Measurements from ENCODE around the gene PKP4.

PKP4 gene

DNA sequence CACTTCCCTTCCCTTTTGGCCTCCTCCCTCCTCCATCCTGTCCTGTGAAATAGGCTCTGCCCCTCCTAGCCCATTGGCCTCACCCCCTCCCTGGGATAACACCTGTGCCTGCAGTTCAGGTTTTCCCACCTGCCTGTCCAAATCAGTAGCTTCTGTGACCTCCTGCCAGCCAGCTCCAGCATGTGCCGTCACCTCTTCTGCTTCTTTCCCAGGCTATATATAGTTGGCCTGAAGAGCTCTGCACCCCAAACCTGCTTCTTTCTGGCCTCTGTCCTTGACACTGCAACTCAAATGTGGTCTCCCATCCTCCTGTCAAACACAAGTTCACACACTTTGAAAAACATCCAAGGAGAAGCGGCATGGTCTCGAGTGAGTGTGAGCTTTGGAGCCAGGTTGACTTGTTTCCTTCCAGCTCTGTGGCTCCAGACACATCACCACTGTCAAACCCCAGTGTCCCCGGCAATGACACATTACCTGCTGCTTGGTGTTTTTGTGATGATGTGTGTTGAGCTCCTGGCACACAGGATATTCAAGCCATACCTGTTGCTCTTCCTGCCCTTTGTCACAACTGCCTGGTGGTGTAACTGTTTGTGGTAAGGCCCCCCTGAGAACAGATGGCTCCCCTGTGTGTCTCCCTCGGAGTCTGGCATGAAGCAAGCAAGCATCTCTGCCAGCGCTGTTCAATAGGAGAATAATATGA, 194.8 kb downstream of the PKP4 start:
- DNase-seq (ENCODE audit: low read depth in 2 of 2): no peak

DNA sequence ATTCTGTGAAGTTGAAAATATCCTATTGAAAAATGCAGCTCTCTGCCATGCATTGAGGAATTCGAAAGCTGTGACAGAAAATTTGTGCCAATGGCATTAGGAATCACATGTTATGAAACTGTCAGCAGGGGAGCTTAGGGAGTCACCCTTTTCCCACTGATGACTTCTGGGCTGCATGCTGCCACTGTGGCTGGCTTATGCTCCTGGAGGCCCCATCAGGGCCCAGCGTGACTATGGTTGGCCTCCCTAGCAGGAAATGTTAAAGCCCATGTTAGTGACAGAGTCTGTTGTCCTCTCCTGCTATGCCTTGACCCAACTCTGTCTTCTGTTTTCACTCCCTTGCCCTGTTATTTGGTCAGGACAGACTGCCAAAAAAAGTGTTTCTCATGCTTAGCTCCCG, 198.9 kb downstream of the PKP4 start:
- DNase-seq (ENCODE audit: low read depth in 2 of 2): no peak

DNA sequence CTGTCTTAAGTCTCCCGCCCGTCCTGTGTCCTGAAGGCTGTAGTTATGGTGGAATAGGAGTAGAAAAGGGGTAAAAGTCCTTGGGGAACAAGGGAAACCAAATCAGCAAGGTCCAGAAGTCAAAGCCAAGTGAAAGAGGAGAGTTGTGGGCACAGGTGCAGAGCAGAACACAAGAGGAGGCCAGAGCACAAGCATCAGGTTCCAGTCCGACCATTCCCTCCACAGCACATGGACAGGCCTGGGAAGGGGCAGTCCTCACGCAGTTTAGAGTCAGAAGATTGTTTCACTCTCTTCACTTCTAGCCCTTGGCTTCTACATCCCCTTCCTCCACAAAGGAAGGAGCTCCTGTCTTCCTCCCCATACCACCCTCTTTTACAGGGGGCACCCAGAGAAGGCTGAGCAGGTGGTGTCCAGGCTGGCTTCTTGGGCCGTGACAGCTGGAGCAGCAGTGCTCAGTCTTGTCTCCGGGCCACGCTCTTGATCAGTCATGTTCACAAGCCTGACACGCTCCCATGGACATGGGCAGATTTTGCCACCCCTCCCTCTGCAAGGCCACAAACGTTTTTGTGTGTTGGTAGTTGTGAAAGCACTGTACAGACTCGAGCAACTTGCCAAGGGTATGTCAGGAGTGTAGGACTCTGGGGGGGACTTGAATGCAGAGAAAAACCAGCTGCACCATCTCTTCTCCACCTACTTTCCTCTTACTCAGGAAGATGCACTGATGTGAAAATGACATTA, 199.9 kb downstream of the PKP4 start:
- no peak for DNase-seq (ENCODE audit: low read depth in 2 of 2)

DNA sequence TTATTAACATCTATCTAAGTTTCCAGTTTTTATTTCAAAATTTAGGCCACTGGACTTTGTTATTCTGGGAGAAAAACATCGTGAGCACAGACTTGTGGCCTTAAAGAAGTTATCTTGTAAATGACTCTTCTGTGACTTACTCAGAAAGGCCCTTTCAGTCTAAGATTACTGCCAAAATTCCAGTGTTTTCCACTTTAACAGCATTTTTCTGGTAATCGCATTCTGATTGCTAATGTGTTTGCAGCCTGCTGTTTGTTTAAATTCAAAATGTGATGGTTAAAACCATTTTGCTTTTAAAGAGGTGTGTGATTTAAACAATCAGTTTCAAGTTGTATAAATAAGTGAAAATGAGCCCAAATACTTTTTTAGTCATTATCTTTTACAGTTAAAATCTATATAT, 201.6 kb downstream of the PKP4 start:
- DNase-seq (ENCODE audit: low read depth in 2 of 2): no peak

GRCh38 chr2:158659483-158659882, 202.7 kb downstream of the PKP4 start:
- no peak for DNase-seq (ENCODE audit: low read depth in 2 of 2)

DNA sequence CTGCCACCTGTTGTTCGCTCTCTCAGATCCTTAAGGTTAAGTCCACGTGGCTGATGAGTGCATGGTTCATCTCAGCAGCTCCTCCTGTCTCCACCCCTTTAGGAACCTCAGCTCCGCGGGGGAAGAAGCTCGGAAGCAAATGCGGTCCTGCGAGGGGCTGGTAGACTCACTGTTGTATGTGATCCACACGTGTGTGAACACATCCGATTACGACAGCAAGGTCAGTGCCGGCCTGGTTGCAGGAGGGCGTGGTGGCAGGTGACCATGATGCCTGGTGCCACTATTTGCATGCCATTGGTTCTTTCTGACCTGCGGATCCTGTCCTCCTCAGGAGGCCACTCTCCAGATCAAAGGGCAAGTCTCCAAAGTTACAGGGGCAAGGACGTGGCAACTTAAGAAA, 204.5 kb downstream of the PKP4 start:
- no peak for DNase-seq (ENCODE audit: low read depth in 2 of 2)

- DNase-seq (ENCODE audit: low read depth in 2 of 2): no peak
Measured at GRCh38 chr2:158662421-158662820, 205.7 kb downstream of the PKP4 start.

DNA sequence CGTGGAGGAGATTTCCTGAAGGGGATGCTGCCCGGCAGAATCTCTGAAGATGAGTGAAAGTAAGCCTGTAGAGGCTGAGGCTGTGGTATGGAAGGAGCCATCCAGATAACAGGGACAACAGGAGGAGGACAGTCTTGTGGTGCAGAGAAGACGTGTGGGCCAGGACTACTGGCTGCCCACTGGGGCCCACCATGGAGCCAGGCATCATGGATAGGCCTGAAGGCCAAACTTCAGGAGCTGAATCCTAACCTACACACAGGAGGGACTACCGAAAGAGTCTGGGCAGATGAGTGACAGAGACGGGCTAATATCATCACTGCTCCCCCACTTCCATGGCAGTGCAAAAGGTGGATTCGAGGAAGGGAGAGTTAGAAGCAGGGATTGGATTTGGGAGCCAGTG, 207.0 kb downstream of the PKP4 start:
- DNase-seq (ENCODE audit: low read depth in 2 of 2): no peak

DNA sequence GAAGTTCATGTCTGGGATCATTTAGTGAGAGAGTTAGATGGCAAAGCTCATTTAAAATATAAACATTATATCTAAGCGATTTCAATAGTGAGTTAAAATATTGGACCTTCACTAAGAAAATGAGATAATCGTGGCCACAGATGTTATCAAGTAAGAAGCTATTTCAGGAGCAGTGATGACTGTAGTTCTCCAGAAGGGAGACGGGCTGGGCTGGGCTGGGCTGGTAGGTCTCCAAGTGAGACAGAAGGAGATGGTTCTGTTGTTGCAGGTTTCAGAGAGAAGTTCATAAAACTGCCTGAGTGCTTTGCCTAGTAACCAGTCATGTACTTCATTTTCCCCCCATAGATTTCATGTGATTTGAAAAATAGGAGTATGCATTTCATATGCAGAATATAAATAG, 208.2 kb downstream of the PKP4 start:
- DNase-seq (ENCODE audit: low read depth in 2 of 2): no peak

GRCh38 chr2:158665536-158666302, 209.0 kb downstream of the PKP4 start:
- no peak for DNase-seq (ENCODE audit: low read depth in 2 of 2)

GRCh38 chr2:158666969-158667368, 210.2 kb downstream of the PKP4 start:
- DNase-seq (ENCODE audit: low read depth in 2 of 2): no peak

DNA sequence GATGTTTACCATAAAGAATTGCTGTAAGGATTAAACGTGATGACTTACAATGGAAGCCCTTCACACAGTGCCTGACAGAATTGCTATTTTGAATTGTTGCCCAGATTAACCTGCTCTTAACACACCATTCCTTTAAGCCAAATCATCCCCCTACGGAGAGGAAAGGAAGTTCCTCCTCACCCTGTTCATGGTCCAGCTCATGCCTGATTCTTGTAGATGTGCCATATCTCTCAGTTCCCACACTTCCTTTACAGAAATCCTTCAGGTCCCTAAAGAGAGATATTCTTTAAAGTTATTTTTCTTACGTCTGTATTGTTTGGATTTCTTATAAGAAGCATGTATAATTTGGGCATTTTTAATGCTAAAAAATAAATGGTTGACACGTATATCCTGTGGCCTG, 210.8 kb downstream of the PKP4 start:
- no peak for DNase-seq (ENCODE audit: low read depth in 2 of 2)

DNA sequence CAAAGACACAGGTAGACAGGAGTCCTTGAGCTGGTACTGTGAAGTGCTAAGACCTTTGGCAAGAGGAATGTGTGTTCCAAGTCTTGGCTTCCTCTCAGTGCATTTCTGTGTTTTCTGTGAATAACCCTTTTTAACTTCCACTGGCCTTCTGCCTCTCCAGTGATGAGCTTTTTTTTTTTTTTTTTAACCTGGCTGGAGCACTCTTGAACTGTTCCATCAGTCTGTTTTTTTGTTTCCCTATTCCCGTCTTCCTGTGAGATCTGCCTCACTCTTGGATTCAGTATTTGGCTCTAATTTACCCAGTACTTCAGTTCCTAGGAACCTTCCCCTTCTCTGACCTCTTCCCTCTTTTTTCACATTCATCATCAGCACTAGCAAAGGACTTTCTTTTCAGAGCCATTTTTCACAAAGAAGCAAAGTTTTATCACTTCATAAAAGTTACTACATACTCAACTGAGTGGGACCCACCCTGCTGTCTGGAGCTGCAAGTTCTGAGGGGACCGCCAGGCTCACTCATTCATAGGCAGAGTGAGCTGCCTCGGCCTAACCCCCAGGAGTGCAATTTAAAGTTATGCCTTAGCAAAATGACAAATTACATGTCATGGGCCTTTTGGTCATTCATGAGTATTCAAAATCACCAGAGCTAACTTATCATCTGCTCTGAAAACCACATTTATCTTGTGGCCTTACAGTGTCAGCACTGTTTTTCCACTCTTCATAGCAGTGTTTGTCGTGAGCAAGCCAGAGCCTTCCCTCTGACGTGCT, 211.4 kb downstream of the PKP4 start:
- no peak for DNase-seq (ENCODE audit: low read depth in 2 of 2)

DNA sequence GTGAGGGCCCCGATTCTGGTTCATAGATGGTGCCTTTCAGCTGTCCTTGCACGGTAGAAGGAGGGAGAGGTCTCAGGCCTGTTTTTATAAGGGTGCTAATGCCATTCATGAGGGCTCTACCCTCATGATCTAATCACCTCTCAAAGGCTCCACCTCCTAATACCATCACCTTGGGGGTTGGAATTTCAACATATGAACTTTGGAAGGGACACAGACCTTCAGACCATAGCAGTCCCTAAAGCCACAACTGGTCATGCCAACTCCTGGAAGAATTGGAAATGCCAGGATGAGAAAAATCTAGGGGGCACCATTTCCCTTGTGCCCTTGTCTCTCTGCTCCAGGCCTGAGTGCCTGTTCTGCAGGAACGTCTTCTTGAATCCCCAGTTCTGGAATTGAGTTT, 213.5 kb downstream of the PKP4 start:
- no peak for DNase-seq (ENCODE audit: low read depth in 2 of 2)

DNA sequence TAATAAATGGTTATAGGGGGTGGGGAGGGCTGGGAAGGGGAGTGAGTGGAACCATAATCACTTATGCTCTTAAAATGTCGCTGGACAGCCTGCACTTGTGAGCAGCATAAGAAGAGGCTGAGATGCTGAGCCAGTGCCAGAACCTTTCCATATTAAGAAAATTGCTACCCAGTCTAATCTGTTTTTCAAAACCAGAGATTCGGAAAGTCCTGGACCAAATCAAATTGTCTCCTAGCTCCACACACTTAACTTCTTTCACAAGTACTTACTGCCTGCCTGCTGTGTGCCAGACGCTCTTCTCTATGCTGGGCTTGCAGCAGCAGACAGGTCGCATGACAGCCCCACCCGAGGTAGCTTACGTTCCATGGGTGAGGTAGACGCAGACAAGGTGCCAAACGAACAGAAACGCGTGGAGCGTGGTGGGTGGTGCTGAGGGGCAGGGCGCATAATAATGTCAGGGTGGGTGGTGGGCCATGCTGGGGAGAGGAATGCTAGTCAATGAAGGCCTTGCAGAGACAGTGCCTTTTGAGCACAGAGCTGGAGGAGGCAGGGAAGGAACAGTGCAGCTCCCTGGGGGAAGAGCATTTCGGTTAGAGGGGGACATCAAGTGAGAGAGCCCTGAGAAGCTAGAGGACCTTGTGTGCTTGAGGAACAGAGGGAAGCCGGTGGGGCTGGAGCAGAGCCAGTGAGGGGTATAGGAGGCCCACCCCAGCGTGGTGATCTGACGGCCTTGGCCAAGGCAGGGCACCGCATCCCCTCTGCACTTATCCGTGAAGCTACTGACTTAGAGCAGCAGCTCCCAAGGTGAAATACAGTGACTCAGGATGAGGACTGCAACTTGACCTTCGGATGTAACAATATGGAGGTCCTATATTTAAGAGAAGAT, 214.9 kb downstream of the PKP4 start:
- DNase-seq (ENCODE audit: low read depth in 2 of 2): no peak

- DNase-seq (ENCODE audit: low read depth in 2 of 2): no peak
Measured at GRCh38 chr2:158676295-158676694, 219.5 kb downstream of the PKP4 start.

DNA sequence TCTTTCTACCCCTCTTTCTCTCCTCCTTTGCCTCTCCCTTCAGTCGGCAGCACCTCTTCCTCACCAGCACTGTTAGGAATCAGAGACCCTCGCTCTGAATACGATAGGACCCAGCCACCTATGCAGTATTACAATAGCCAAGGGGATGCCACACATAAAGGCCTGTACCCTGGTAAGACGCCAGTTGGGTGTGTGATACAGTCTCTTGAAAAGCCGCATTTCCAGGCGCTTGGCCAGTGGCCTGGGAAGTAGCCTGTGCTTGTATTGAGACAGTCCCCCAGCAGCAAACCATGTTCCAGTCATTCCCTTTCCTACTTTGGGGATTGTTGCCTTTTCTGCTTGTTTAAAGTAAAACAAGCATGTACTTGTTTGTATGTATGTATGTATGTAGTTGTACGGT, 219.9 kb downstream of the PKP4 start:
- DNase-seq (ENCODE audit: low read depth in 2 of 2): no peak

DNA sequence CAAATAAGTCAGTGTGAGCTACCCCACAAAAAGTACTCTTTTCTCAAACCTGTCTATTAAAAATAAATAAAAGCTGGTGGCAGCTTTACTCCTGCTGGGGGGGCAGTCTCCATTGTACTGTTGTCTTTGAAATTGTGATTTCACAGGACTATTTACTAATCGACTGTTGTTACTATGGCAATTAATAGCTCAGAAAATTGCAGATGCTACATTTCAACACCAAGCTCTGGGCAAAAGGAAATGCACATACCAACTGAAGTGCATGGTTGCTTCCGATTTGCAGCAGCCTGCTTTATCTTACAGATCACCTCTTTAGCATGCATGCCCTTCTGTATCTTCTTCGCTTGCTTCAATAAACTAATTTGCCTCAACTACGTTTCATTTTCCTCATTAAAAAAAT, 220.8 kb downstream of the PKP4 start:
- DNase-seq (ENCODE audit: low read depth in 2 of 2): no peak

- no peak for DNase-seq (ENCODE audit: low read depth in 2 of 2)
Measured at GRCh38 chr2:158681816-158682215, 225.1 kb downstream of the PKP4 start.

DNA sequence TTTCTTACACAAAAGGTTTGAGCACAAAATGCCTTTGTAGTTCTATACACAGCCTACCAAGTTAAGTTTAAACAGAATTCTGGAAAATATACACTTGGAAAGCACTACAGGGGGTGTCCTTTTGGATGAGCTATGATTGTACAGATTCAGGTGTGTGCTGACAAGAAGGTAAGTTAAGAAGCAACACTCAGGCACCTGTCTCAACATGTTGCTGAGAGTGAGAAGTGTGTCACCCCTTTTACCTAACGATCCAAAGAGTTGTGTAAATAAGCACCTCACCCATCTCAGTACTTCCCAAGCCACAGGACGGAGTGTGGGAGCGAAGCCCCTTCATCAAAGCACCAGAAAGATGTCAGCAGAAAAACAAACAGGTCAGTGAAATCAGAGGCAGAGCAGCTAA, 228.9 kb downstream of the PKP4 start:
- no peak for DNase-seq (ENCODE audit: low read depth in 2 of 2)

GRCh38 chr2:158686210-158686691, 229.5 kb downstream of the PKP4 start:
- DNase-seq (ENCODE audit: low read depth in 2 of 2): no peak
